Type B pancreatic cell (in vitro differentiated cells): ENCODE data around the gene FUCA2. TPM values are rescaled to one million over a fixed set of nuclear protein-coding genes. Genes with fewer than 3 reads are reported as not detected.

Experiments used
- DNase-seq: peaks from one replicate; pipeline ENCODE4 v3.0.0; 2021; ENCODE audit warnings: mixed read lengths; ENCODE audit not compliant: unreplicated experiment; ENCODE audit errors: extremely low spot score
- H3K27ac Mint-ChIP-seq: 2 replicates; pipeline ENCODE4 v1.8.0; 2021; ENCODE audit warnings: mild to moderate bottlenecking, mixed read lengths
- H3K27me3 Mint-ChIP-seq: 2 replicates; pipeline ENCODE4 v1.8.0; 2021; ENCODE audit warnings: mixed read lengths
- H3K36me3 Mint-ChIP-seq: 2 replicates; pipeline ENCODE4 v1.8.0; 2021; ENCODE audit warnings: mixed read lengths
- H3K4me1 Mint-ChIP-seq: one replicate; pipeline ENCODE4 v1.8.0; 2021; ENCODE audit warnings: mixed read lengths; ENCODE audit not compliant: unreplicated experiment
- H3K4me3 Mint-ChIP-seq: 2 replicates; pipeline ENCODE4 v1.8.0; 2021; ENCODE audit warnings: mild to moderate bottlenecking, mixed read lengths
- H3K9me3 Mint-ChIP-seq: 2 replicates; pipeline ENCODE4 v1.8.0; 2021; ENCODE audit warnings: mixed read lengths
- total RNA-seq: library from RNA; stranded (reverse); gene quantifications from 2 replicates; pipeline ENCODE4 v1.2.1, GENCODE V29; 2021; ENCODE audit warnings: low replicate concordance
- TF ChIP-seq, protein P1 (sequence below): fragments of 200-600 bp; sonication (generic); conservative IDR thresholded peaks from 2 replicates; pipeline ENCODE4 v1.5.0; 2021; ENCODE audit warnings: antibody characterized with exemption, mild to moderate bottlenecking

FUCA2 gene
- total RNA-seq, 1 donor from 2014 or later = 48.0 TPM

DNA sequence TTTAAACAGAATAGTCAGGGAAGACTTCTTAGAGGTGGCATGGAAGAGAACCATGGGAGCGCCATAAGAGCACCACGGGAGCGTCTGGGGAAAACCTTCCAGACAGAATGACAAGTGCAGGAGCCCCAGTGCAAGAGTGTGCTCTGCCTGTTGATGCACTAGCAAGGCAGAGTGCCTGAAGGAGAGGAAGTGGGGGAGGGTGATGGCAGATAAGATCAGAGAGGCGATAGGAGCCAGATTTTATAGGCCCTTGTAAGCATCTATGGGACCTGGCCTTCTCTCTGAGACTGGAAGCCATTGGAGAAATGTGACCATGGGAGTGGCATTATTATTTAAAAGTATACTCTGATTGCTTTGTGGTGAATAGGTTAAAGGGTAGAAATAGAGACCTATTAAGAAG, 13.1 kb downstream of the FUCA2 start:
- no peak for DNase-seq
- Mint-ChIP-seq H3K36me3 (peaks cover 47% of the 10 kb centered on the region), H3K27ac (no peak overlapping the region), H3K4me3 (no peak overlapping the region), H3K4me1 (no peaks in the 10 kb centered on the region), H3K9me3 (no peaks in the 10 kb centered on the region), H3K27me3 (no peaks in the 10 kb centered on the region)
- TF ChIP-seq, protein P1, sequence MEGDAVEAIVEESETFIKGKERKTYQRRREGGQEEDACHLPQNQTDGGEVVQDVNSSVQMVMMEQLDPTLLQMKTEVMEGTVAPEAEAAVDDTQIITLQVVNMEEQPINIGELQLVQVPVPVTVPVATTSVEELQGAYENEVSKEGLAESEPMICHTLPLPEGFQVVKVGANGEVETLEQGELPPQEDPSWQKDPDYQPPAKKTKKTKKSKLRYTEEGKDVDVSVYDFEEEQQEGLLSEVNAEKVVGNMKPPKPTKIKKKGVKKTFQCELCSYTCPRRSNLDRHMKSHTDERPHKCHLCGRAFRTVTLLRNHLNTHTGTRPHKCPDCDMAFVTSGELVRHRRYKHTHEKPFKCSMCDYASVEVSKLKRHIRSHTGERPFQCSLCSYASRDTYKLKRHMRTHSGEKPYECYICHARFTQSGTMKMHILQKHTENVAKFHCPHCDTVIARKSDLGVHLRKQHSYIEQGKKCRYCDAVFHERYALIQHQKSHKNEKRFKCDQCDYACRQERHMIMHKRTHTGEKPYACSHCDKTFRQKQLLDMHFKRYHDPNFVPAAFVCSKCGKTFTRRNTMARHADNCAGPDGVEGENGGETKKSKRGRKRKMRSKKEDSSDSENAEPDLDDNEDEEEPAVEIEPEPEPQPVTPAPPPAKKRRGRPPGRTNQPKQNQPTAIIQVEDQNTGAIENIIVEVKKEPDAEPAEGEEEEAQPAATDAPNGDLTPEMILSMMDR = no peak

DNA sequence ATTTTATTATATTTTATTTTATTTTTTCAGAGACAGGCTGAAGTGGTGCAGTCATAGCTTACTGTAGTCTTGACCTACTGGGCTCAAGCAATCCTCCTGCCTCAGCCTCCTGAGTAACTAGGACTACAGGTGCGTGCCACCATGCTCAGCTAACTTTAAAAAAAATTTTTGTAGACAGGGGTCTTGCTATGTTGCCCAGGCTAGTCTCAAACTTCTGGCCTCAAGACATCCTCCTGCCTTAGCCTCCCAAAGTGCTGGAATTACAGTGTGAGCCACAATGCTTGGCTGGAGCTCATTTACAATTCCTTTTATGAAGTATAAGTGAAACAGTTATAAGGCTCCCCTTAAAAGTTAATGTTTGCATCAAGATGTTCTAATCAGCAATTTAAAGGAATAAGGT, 14.5 kb downstream of the FUCA2 start:
- no peak for DNase-seq
- TF ChIP-seq, protein P1 = no peak
- Mint-ChIP-seq H3K27ac (no peak overlapping the region), H3K36me3 (peaks cover 47% of the 10 kb centered on the region), H3K27me3 (no peaks in the 10 kb centered on the region), H3K4me1 (no peaks in the 10 kb centered on the region), H3K9me3 (no peaks in the 10 kb centered on the region), H3K4me3 (no peak overlapping the region)

DNA sequence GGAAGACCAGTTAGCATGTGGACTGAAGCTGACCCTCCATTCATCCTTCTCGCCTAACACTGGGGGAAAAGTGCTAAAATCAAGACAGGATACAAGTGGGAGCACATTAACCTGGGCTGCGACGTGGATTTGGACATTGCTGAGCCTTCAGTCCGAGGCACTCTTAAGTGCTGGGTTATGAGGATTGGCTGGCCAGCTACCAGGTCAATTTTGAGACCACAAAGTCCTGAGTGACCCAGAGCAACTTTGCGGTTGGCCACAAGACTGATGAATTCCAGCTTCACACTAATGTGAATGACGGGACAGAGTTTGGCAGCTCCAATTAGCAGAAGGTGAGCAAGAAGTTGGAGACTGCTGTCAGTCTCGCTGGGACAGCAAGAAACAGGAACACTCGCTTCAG, 20.7 kb downstream of the FUCA2 start:
- no peaks in the 10 kb centered on the region for H3K4me1 Mint-ChIP-seq
- no peak overlapping the region for H3K27ac Mint-ChIP-seq
- no peak for DNase-seq
- TF ChIP-seq, protein P1 = no peak
- no peaks in the 10 kb centered on the region for H3K27me3 Mint-ChIP-seq
- no peak overlapping the region for H3K4me3 Mint-ChIP-seq
- no peaks in the 10 kb centered on the region for H3K9me3 Mint-ChIP-seq
- H3K36me3 Mint-ChIP-seq = peaks cover 6% of the 10 kb centered on the region

DNA sequence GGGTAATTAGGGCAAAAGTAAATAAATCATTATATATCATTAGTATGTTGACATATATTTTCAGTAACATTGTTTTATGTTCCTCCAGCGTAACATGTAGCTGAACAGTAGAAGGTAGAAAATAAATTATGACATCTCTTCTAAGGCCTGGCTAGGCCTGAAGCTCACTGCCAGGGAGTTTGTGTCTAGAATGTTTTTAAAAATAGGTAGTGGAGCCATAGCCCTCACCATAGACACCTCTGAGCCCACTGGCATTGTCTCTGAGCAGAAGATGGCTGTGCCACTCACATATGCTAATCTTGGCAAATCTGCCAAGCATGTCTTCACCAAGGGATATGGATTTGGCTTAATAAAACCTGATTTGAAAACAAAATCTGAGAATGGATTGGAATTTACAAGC, 21.3 kb downstream of the FUCA2 start:
- peaks cover 6% of the 10 kb centered on the region for H3K36me3 Mint-ChIP-seq
- H3K27ac Mint-ChIP-seq = no peak overlapping the region
- no peaks in the 10 kb centered on the region for H3K9me3 Mint-ChIP-seq
- TF ChIP-seq, protein P1 = no peak
- H3K4me3 Mint-ChIP-seq = no peak overlapping the region
- no peaks in the 10 kb centered on the region for H3K27me3 Mint-ChIP-seq
- no peak for DNase-seq
- no peaks in the 10 kb centered on the region for H3K4me1 Mint-ChIP-seq

DNA sequence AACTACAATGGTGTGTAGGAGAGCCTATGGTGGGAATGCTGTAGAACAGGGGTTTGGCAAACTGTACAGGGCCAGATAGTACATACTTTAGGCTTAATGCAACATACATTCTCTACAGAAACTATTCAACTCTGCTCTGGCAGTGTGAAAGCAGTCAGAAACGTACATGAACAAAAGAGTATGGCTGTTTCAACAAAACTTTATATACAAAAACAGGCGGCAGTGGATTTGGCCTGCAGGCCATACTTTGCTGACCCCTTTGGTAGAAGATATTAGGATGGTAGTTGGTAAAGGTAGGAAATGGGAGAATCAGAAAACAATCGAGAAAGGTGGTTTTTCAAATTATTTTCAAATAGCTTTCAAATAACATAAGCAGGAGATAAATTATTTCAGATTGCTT, 24.8 kb downstream of the FUCA2 start:
- Mint-ChIP-seq H3K36me3 (no peaks in the 10 kb centered on the region), H3K4me1 (no peaks in the 10 kb centered on the region), H3K27ac (no peak overlapping the region), H3K4me3 (no peak overlapping the region), H3K27me3 (no peaks in the 10 kb centered on the region), H3K9me3 (no peaks in the 10 kb centered on the region)
- TF ChIP-seq, protein P1 = no peak
- no peak for DNase-seq

DNA sequence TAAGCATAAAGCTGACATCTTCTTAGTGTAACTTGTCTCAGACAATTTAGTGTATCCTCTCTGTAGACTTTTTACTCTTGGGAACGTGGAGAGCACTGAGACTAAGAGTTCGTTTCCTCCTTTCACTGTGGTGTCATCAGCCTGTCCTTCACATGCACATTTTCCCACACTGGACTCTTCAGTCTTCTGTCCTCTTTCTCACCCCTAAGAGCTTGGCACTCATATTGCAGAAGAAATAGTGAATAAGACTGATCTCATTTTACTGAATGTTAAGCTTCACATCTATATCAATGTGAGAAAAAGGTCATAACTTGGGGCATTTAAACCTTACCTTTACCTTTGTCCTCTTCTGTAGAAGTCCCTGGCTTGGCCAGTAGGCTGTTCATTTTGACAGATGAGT, 25.6 kb downstream of the FUCA2 start:
- H3K4me1 Mint-ChIP-seq = no peaks in the 10 kb centered on the region
- no peak overlapping the region for H3K27ac Mint-ChIP-seq
- TF ChIP-seq, protein P1 = no peak

More for the DNA sequence above, 25.6 kb downstream of the FUCA2 start:
- DNase-seq = no peak
- Mint-ChIP-seq H3K9me3 (no peaks in the 10 kb centered on the region), H3K4me3 (no peak overlapping the region), H3K36me3 (no peaks in the 10 kb centered on the region), H3K27me3 (no peaks in the 10 kb centered on the region)
